Superior temporal gyrus (tissue), 1 donor: ENCODE measurements around the gene HDAC4.
A peak's percentile ranks its signal among the peaks of the same experiment; 100 is the strongest.

Source experiments
- DNase-seq: peaks from one replicate; pipeline ENCODE4 v3.0.0-alpha.2; 2016; ENCODE audit errors: extremely low spot score

Gene HDAC4

DNA sequence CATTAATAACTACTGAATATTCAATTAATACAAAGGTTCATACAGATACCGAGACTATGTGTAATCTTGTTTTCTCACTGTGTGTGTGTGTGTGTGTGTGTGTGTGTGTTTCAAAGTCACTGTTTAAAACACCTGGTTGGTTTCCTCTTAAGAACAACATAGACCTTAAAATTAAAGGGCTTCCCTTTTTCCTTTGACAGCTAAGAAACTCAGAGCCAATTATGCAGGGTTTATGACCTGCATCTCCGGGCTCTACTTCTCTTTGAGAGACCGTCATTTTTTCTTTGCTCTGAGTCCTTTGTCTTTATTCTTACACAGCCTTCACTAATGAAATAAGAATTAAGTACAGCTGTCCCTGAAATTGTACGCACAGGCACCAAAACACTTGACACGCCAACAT, 145.6 kb downstream of the HDAC4 start:
- no peak for DNase-seq

DNA sequence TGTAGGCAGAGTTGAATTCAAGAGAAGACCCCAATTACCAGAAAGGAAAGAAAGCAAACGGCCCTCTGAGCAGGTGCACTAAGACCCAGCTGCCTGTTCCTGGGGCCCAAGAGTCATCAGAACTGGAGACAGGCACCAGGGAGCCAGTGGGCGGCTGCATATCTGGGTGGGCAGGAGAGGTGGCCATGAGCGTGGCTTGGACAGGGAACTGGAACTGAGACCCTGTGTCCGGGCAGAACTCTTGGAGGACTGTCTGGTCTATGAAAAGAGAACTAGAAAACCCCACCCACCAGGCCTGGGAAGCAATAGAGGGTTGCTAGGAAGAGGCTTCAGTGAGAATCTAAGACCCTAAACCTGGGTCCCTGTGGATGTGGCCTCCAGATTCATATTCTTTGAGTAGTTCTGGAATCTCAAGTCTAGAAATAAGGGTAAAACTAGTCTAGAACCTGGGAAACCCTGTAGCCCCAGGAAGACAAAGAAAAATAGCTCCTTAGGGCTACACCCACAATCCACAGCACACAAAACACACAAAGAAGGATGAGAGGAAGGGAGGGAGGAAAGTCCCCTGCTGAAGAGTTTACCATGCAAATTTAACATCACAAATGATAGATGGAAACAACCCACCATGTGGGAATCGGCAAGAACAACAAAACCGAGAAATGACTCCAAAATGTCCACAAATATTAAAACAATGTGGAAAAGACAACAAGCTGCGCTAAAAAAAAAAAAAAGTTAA, 147.0 kb downstream of the HDAC4 start:
- DNase-seq: no peak

DNA sequence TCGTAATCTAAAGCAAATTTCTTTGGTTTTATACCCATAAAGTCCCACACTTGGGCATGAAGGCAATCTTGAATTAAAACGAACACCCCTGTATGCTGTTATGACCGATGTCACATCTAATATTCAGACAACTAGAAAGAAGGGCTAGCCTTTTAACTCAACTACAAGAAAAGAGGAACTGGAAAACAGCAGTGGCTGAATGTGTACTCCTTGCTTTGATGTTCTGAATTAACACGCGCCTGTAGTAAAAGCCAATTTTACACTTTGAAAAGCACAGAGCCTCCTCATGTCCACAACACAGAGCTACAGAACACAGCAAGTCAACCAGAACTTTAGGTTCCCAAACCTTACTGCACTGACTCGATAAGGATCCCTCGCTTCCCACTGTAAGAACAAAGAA, 147.6 kb downstream of the HDAC4 start:
- DNase-seq: peak; percentile 66

- DNase-seq: peak; percentile 64
Observed at GRCh38 chr2:239252801-239253200, 148.0 kb downstream of the HDAC4 start.

DNA sequence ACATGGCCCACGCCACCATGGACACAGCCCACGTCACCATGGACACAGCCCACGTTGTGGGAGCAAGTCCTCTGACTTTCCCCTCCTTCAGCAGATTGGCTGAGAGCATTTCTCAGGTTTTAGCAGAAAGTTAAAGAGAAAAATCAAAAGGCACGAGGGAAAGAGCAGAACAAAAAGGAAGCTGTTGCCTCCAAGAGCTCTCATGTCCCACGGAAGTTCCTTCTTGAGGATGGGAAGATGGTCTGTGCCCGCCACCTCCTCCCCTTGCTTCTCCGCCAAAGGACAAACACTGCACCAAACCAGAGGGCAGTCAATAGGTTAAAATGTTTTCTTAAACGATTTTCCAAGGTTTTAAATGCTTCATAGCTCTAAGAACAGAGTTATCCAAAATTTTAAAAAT, 148.4 kb downstream of the HDAC4 start:
- DNase-seq: no peak

DNA sequence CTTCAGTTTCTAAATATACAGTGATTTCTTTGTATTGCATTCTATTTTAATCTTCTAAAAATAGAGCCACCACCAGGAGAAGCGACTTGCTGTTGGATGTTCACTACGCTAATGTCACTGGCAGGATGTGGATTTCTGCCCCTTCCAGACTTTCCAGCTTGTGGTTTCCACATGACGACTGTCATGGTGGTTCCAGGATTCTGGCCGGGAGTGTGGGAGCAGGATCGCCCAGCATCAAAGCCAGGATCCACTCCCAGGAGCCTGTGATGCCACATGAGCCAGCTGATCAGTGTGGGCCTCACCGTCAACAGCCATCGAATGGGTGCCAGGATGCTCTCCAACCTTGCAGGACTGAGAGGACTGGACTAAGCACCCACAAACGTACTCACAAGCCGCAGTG, 148.8 kb downstream of the HDAC4 start:
- DNase-seq: peak; percentile 48

- no peak for DNase-seq
Observed at GRCh38 chr2:239250216-239251081, 150.4 kb downstream of the HDAC4 start.

GRCh38 chr2:239249776-239250175, 151.0 kb downstream of the HDAC4 start:
- peak; percentile 61 for DNase-seq

GRCh38 chr2:239249048-239249447, 151.8 kb downstream of the HDAC4 start:
- DNase-seq: no peak

DNA sequence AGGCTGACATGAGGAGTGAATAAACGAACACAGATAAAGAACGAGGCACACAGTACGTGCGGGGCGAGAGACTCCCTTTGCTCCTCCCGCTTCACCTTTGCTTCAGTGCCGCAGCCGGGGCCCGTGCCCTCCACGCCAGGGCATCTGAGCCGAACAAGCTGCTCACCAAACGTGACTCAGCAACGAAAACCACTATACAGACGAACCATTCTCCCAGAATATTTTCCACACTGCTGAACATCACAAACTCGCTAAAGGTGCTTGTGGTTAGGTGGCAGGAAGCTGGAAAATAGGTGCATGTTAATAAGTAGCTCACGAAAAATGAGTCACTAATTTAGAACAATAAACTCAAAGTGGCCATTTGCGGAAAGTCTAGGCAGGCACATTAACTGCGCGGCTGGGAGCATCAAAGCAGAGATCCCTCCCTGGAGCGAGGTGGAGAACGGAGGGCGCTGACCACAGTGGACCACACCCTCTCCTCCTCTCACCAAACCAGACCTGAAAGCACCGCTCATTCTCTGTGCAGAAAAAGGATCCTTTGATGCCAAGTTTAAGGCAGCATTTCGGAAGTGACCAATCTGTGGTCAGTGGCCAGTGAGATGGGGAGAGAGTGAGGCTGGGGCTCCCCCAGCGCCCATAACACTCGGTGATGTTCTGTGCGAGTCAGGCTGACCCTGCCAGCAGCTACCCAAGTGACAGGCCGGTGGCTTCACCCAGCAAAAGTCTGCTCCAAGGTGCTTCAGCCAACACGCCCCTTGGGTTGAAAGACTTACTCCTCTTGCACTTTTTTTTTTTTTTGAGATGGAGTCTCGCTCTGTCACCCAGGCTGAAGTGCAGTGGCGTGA, 153.2 kb downstream of the HDAC4 start:
- DNase-seq: no peak

- no peak for DNase-seq
Observed at GRCh38 chr2:239246723-239247122, 154.1 kb downstream of the HDAC4 start.

GRCh38 chr2:239245872-239246721, 154.7 kb downstream of the HDAC4 start:
- DNase-seq: no peak

- no peak for DNase-seq
Observed at GRCh38 chr2:239245107-239245506, 155.7 kb downstream of the HDAC4 start.

- no peak for DNase-seq
Observed at GRCh38 chr2:239244625-239245024, 156.2 kb downstream of the HDAC4 start.

GRCh38 chr2:239241431-239241960, 159.3 kb downstream of the HDAC4 start:
- peak; percentile 37 for DNase-seq

DNA sequence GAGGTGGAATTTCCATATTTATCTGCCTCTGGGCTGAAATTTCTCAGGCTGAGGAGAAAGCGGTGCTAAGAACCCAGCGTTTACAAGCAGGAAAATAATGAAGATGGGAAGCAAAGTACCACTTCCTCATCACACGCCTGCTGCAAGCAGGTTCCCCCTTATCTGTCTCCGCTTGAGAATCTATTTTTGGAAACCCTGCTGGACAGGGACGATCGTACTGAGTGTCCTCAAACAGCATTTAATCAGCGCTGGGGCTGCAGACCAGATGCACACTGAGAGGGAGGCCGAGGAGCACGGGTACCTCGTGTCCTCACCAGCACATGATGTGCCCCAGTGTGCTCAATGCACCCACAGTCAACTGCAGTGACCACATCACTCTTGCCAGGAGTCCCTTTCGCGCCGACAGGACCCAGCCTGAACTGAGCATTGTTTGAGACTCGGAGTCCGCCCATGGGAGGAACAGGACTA, 160.4 kb downstream of the HDAC4 start:
- peak; percentile 92 for DNase-seq

- peak; percentile 84 for DNase-seq
Observed at GRCh38 chr2:239239607-239240413, 161.0 kb downstream of the HDAC4 start.

- no peak for DNase-seq
Observed at GRCh38 chr2:239238839-239239606, 161.8 kb downstream of the HDAC4 start.

DNA sequence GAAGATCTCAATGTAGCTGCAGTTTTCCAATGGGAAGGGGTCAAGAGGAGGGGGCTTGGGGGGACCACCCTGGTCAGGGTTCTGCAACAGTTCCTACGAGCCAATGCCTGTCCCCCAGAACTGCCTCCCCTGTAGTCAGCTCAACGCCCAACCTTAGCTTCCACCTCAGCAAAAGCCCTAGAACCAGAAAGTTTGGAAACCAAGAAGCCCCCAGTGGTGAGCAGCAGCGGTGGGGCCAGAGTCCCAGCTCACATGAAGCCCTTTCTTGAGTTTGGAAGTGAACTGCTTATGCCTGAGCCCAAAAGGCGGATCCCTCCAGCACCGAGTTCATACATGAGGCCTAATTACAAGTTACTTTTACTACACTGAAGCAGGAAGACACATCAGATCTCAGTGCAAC, 162.4 kb downstream of the HDAC4 start:
- DNase-seq: no peak
